ENCODE measurements around the gene SRRM5. TPM values are rescaled to one million over a fixed set of nuclear protein-coding genes. Genes with fewer than 3 reads are reported as not detected.

SRRM5 gene
- total and polyA plus RNA-seq, 12 donors: 0.15 to 4.7 (median 0.28) TPM; not detected in 3

DNA sequence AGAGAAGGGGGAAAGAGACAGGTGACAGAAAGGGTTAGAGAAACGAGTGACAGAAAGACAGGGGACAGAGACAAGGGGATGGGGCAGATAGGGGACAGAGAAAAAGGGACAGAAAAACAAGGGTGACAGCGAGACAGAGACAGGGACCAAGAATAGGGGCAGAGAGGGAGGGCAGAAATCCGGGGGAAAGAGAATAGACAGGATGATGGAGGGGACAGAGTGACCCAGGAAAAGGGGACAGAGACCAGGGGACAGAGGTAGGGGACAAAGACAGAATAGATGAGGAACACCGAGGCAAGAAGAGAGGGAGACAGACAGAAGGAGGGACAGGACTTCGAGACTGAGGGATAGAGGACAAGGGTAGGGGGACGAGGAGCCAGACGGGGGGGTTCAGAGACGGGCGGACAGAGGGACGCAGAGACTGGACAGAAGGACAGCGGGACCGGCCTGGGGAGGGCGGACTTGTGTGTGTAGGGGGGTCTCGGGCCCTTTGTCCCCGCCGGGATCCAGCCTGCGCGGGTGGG, 27.2 kb downstream of the SRRM5 start:
- Histone ChIP-seq H3K36me3 (replicated peaks in 1 of 2) (no peaks in the 10 kb centered on the region), H3K9me3 (replicated peaks in 1 of 3) (no peaks in the 10 kb centered on the region), H3K27ac (peak overlapping the region in 2 of 5 donors; percentile 19 to 54), H3K4me1 (replicated peaks in 1 of 2) (peaks cover 17 to 20% of the 10 kb centered on the region in 2 donors), H3K4me3 (peak overlapping the region in 2 of 4 donors; percentile 33 to 68), H3K27me3 (no peaks in the 10 kb centered on the region)
- DNase-seq: no peak
- no peak for TF ChIP-seq POLR2A (IDR thresholded peaks at IDR 0.05)
- TF ChIP-seq, protein P1, sequence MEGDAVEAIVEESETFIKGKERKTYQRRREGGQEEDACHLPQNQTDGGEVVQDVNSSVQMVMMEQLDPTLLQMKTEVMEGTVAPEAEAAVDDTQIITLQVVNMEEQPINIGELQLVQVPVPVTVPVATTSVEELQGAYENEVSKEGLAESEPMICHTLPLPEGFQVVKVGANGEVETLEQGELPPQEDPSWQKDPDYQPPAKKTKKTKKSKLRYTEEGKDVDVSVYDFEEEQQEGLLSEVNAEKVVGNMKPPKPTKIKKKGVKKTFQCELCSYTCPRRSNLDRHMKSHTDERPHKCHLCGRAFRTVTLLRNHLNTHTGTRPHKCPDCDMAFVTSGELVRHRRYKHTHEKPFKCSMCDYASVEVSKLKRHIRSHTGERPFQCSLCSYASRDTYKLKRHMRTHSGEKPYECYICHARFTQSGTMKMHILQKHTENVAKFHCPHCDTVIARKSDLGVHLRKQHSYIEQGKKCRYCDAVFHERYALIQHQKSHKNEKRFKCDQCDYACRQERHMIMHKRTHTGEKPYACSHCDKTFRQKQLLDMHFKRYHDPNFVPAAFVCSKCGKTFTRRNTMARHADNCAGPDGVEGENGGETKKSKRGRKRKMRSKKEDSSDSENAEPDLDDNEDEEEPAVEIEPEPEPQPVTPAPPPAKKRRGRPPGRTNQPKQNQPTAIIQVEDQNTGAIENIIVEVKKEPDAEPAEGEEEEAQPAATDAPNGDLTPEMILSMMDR (IDR thresholded peaks at IDR 0.05): no peak
- intact Hi-C loops (cut with DNase I): no loop called here
- 7 to 12% (median 9%) methylated on average over 16 to 18 of the region's 18 CpGs for WGBS, 4 donors

DNA sequence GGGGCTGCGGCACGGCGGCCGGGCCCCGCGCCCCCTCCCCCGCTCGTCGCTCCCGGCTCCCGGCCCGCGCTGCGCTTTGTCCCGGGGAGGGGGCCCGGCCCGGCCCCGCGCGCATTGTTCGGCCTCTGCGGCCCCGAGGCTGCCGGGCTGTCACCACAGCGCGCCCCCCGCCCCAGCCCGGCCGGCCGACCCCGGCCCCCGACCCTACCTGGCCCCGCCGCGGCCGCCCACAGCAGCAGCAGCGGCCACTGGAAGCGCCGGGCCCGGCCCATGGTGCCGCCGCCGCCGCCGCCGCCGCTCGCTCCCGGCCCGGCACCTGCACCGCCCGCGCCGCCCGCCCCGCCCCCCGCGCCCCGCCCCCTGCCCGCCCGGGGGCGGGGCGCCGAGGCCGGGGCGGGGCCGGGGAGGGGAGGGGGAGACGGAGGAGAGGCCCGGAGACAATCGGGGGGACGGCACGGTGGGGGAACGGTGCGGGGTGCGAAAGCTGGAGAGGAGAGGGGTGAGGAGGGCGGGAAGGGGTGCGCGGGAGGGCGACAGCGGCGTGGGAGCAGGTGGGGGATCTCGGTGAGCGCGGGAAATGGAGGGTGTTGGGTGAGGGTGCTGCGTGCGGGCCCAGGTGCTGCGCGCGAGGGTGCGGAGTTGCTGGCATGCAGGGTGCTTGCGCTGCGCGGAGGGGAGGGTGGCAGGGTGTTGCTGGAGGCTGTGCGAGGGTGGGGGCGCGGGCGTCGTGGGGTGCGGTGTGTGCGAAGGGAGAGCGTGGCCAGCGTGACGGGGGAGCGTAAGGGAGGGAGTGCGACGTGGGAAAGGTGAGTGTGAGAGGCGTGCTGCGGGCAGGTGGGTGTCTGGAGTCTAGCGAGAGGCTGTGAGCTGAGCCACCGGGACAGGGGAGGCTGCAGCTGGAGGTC, 27.9 kb downstream of the SRRM5 start, which contains the start of gene CADM4:
TSS of gene CADM4 (minus strand) at position 332 of the 905 bp plus-strand sequence. CDS start at position 272, 60 bp downstream.
- TF ChIP-seq POLR2A (IDR thresholded peaks at IDR 0.05): no peak
- TF ChIP-seq, protein P1 (IDR thresholded peaks at IDR 0.05): no peak

DNA sequence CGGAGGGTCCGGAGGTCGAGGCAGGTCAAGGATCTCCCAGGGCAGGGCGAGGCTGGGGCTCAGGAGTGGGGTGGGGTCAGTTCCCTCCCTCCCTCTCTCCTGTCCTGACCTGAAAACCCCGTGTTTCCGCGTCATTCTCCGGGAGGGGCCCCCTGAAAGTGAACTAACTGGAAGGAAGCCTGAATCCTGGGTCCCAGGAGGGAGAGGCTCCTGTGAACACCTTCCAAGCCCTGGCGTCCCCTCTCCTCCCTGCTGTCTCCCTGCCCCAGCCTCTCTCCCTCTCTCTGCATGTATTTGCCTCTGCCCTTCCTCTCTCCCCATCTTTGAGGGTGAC, 28.5 kb downstream of the SRRM5 start:
- TF ChIP-seq POLR2A (IDR thresholded peaks at IDR 0.05): no peak
- TF ChIP-seq, protein P1 (IDR thresholded peaks at IDR 0.05): no peak
- 0 to 11% (median 7%) methylated on average over 8 to 9 of the region's 9 CpGs for WGBS, 4 donors
- intact Hi-C loops (cut with DNase I): no loop called here
- Histone ChIP-seq H3K27me3 (no peaks in the 10 kb centered on the region), H3K4me3 (peak overlapping the region in 2 of 4 donors; percentile 59 to 68), H3K4me1 (replicated peaks in 1 of 2) (peaks cover 11 to 12% of the 10 kb centered on the region in 2 donors), H3K36me3 (replicated peaks in 1 of 2) (no peaks in the 10 kb centered on the region), H3K9me3 (replicated peaks in 1 of 3) (no peaks in the 10 kb centered on the region), H3K27ac (no peak overlapping the region)
- no peak for DNase-seq

More for the DNA sequence above, 27.9 kb downstream of the SRRM5 start, which contains the start of gene CADM4:
- no peaks in the 10 kb centered on the region for H3K9me3 ChIP-seq (replicated peaks in 1 of 3)
- peak within 1 kb of the TSS in 3 of 4 donors; percentile 33 to 68 (median 59) for H3K4me3 ChIP-seq
- 1 to 2% (median 1%) methylated on average over 23 to 106 of the region's 110 CpGs for WGBS, 4 donors
- no peaks in the 10 kb centered on the region for H3K27me3 ChIP-seq
- H3K27ac ChIP-seq: peak within 1 kb of the TSS in 2 of 5 donors; percentile 19 to 54
- peaks cover 17 to 18% of the 10 kb centered on the region in 2 donors for H3K4me1 ChIP-seq (replicated peaks in 1 of 2)
- H3K36me3 ChIP-seq (replicated peaks in 1 of 2): no peaks in the 10 kb centered on the region
- DNase-seq: peak in 3 of 7 donors; percentile 29 to 60 (median 46)
- intact Hi-C loops (cut with DNase I): no loop called here

DNA sequence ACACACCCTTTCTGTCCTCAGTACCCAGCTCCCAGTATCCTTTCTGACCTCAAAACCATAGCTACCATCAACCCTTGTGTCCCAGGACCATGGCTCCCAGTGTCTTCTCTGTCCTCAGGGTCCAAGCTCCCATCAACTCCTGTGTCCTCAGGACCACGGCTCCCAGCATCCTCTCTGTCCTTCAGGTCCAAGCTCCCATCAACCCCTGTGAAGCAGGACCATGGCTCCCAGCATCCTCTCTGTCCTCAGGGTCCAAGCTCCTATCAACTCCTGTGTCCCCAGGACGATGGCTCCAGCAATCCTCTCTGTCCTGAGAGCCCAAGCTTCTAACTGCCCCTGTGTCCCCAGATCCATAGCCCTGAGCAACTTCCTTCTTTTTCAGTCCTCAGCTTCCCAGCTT, 29.4 kb downstream of the SRRM5 start:
- WGBS, 4 donors: 72 to 77% (median 75%) methylated on average over 2 of the region's 2 CpGs
- intact Hi-C loops (cut with DNase I): no loop called here

More for the DNA sequence above, 29.4 kb downstream of the SRRM5 start:
- no peak for DNase-seq
- no peak overlapping the region for H3K4me3 ChIP-seq
- H3K36me3 ChIP-seq (replicated peaks in 1 of 2): no peaks in the 10 kb centered on the region
- TF ChIP-seq, protein P1 (IDR thresholded peaks at IDR 0.05): no peak
- no peak for TF ChIP-seq POLR2A (IDR thresholded peaks at IDR 0.05)
- no peaks in the 10 kb centered on the region for H3K27me3 ChIP-seq
- H3K4me1 ChIP-seq (replicated peaks in 1 of 2): peaks cover 10 to 12% of the 10 kb centered on the region in 2 donors
- H3K9me3 ChIP-seq (replicated peaks in 1 of 3): no peaks in the 10 kb centered on the region
- H3K27ac ChIP-seq: no peak overlapping the region

All from adrenal gland (tissue), 12 donors.